Karpas-422 (cell line): Measurements from ENCODE around the gene ANKRD33B. TPM values are rescaled to one million over a fixed set of nuclear protein-coding genes. Genes with fewer than 3 reads are reported as not detected.

Source experiments
- DNase-seq: peaks from one replicate; pipeline ENCODE4 v3.0.0-alpha.2; 2015
- H2AFZ ChIP-seq: fragments of 200-600 bp; sonication (generic); 2 replicates; pipeline ENCODE4 v1.6.1; 2014; ENCODE audit warnings: antibody characterized with exemption, low read length, mixed read lengths
- H3K27ac ChIP-seq: fragments of 200-600 bp; sonication (generic); 2 replicates; pipeline ENCODE4 v1.5.1; 2014; ENCODE audit warnings: mild to moderate bottlenecking, low read length, moderate library complexity
- H3K27me3 ChIP-seq: fragments of 200-600 bp; sonication (generic); 2 replicates; pipeline ENCODE4 v1.6.1; 2014; ENCODE audit warnings: low read length, mixed read lengths
- H3K36me3 ChIP-seq: fragments of 200-600 bp; sonication (generic); 2 replicates; pipeline ENCODE4 v1.6.1; 2014; ENCODE audit warnings: low read length, mixed read lengths; ENCODE audit not compliant: insufficient read depth
- H3K4me1 ChIP-seq: fragments of 200-600 bp; sonication (generic); 2 replicates; pipeline ENCODE4 v1.6.1; 2014; ENCODE audit warnings: mild to moderate bottlenecking, low read length, mixed read lengths
- H3K4me2 ChIP-seq: fragments of 200-600 bp; sonication (generic); 2 replicates; pipeline ENCODE4 v1.6.1; 2014; ENCODE audit warnings: low read length, low read depth, mild to moderate bottlenecking; ENCODE audit not compliant: poor library complexity, severe bottlenecking
- H3K4me3 ChIP-seq: fragments of 200-600 bp; sonication (generic); 2 replicates; pipeline ENCODE4 v1.5.1; 2014; ENCODE audit warnings: mild to moderate bottlenecking, antibody characterized with exemption, low read length, mixed read lengths
- H3K79me2 ChIP-seq: fragments of 200-600 bp; sonication (generic); 2 replicates; pipeline ENCODE4 v1.6.1; 2014; ENCODE audit warnings: mild to moderate bottlenecking, low read length, mixed read lengths
- H3K9ac ChIP-seq: fragments of 200-600 bp; sonication (generic); 2 replicates; pipeline ENCODE4 v1.6.0; 2014; ENCODE audit warnings: low read length
- H3K9me2 ChIP-seq: fragments of 200-600 bp; sonication (generic), shearing (Covaris generic); replicated peaks from 2 replicates; pipeline ENCODE4 v1.6.0; 2014; ENCODE audit warnings: mild to moderate bottlenecking, low read length, moderate library complexity; ENCODE audit not compliant: insufficient read depth
- H3K9me3 ChIP-seq: fragments of 300-700, 200-600 bp; sonication (generic); 2 replicates; pipeline ENCODE4 v1.6.1; 2014; ENCODE audit warnings: low read length, mixed read lengths
- H4K20me1 ChIP-seq: fragments of 200-600 bp; sonication (generic); 2 replicates; pipeline ENCODE4 v1.6.1; 2014; ENCODE audit warnings: mild to moderate bottlenecking, antibody characterized with exemption, low read length, low read depth; ENCODE audit not compliant: insufficient read depth
- total RNA-seq: library from RNA; depleted of rRNA; stranded (reverse); fragments of >200 nt; shearing (Covaris generic); gene quantifications from 2 replicates; pipeline ENCODE4 v1.2.3, GENCODE V29; 2014; ENCODE audit warnings: low replicate concordance

ANKRD33B gene
- total RNA-seq, 1 experiment from 2014 or later: 0.48 TPM

DNA sequence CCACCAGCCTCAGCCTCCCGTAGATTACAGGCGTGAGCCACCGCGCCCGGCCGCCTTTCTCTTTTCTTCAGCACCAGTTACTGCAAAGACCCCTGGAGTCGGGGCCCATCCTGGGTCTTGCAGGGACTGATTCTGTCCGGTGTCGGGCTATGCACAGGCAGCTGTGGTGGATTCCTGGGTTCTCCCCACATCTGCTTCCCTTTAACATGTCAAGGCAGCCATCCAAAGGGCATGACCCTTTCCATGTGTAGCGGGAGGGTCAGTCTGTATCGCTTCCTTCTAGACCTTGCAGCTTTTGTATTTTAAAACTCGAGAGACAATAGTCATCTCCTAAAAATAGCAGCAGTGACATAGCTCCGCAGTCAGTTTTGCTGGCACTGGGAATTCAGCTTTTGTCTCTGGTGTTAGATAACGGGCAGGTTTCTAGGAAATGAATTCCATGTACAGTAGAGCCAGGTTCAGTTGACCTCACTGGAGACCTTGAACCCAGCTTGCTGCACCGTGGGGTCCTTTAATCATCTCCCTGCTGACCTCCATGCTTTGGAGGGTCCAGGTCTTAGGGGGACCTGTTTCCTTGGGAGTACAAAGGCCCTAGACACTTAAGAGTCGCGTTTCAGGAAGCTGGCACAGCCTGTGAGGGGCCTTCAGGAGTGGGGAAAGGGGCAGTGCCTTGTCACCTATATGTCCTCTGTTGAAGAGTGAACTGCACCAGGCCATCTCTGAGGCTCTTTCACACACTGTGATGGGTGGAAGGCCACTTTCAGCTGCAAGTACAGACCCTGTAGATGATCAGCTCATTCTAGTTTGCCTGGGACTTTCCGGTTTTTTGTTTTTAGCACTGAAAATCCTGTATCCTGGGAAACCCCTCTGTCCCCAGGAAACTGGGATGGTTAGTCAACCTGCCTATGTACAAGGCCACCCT, 13.8 kb downstream of the ANKRD33B start:
- no peak for DNase-seq
- no peaks in the 10 kb centered on the region for H3K79me2 ChIP-seq
- no peak overlapping the region for H3K27ac ChIP-seq
- H3K36me3 ChIP-seq: no peaks in the 10 kb centered on the region
- H4K20me1 ChIP-seq: no peaks in the 10 kb centered on the region
- H3K9me2 ChIP-seq: no peaks in the 10 kb centered on the region
- no peak overlapping the region for H3K4me3 ChIP-seq
- no peak overlapping the region for H3K9ac ChIP-seq
- peaks cover 21% of the 10 kb centered on the region for H3K4me1 ChIP-seq
- H2AFZ ChIP-seq: no peak overlapping the region
- H3K9me3 ChIP-seq: no peaks in the 10 kb centered on the region
- no peak overlapping the region for H3K4me2 ChIP-seq
- H3K27me3 ChIP-seq: 0 out of 2 replicates have a peak, but pooled peaks cover 2% of the 10 kb centered on the region

DNA sequence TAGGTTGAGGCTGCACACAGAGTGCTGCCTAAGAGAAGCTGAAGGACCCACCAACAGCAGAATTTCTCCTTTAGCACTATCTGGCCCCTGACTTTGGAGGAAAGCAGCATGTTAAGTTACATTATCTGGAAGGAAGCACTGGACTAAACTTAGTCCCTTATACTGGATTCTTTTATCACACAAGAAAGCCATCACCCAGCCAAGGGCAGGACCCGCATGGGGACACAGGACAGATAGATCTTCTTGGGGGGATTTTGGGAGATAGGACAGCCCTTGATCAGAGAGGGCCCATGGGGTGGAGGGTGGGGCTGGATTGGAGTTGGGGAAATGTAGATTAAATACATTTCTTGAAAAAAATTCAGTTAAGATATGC, 14.4 kb downstream of the ANKRD33B start:
- Histone ChIP-seq H3K79me2 (no peaks in the 10 kb centered on the region), H3K4me1 (peaks cover 21% of the 10 kb centered on the region), H3K4me3 (no peak overlapping the region)

DNA sequence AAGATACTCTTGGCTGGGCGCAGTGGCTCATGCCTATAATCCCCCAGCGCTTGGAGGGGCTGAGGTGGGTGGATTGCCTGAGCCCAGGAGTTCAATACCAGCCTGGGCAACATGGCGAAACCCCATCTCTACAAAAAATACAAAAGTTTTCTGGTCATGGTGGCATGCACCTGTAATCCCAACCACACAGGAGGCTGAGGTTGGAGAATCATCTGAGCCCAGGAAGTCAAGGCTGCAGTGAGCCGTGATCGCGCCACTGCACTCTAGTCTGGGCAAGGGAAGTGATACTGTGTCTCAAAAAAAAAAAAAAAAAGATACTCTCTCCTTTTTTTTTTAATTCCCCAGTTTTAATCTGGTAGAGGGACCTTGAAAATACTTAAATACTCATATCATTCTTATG, 15.0 kb downstream of the ANKRD33B start:
- H3K9ac ChIP-seq: no peak overlapping the region
- H3K9me2 ChIP-seq: no peaks in the 10 kb centered on the region
- H3K4me3 ChIP-seq: no peak overlapping the region
- peak; percentile 76 for DNase-seq
- H3K4me1 ChIP-seq: peaks cover 25% of the 10 kb centered on the region
- H3K36me3 ChIP-seq: no peaks in the 10 kb centered on the region
- H4K20me1 ChIP-seq: no peaks in the 10 kb centered on the region
- no peak overlapping the region for H2AFZ ChIP-seq
- no peak overlapping the region for H3K27ac ChIP-seq
- H3K79me2 ChIP-seq: no peaks in the 10 kb centered on the region
- no peaks in the 10 kb centered on the region for H3K9me3 ChIP-seq
- 0 out of 2 replicates have a peak, but pooled peaks cover 2% of the 10 kb centered on the region for H3K27me3 ChIP-seq
- H3K4me2 ChIP-seq: peak overlapping the region; percentile 32

More for the DNA sequence above, 14.4 kb downstream of the ANKRD33B start:
- no peaks in the 10 kb centered on the region for H3K36me3 ChIP-seq
- no peak overlapping the region for H3K4me2 ChIP-seq
- no peak overlapping the region for H3K27ac ChIP-seq
- H2AFZ ChIP-seq: no peak overlapping the region
- no peaks in the 10 kb centered on the region for H3K9me2 ChIP-seq
- H3K27me3 ChIP-seq: 0 out of 2 replicates have a peak, but pooled peaks cover 2% of the 10 kb centered on the region
- no peak for DNase-seq
- H3K9ac ChIP-seq: no peak overlapping the region
- no peaks in the 10 kb centered on the region for H3K9me3 ChIP-seq
- no peaks in the 10 kb centered on the region for H4K20me1 ChIP-seq

DNA sequence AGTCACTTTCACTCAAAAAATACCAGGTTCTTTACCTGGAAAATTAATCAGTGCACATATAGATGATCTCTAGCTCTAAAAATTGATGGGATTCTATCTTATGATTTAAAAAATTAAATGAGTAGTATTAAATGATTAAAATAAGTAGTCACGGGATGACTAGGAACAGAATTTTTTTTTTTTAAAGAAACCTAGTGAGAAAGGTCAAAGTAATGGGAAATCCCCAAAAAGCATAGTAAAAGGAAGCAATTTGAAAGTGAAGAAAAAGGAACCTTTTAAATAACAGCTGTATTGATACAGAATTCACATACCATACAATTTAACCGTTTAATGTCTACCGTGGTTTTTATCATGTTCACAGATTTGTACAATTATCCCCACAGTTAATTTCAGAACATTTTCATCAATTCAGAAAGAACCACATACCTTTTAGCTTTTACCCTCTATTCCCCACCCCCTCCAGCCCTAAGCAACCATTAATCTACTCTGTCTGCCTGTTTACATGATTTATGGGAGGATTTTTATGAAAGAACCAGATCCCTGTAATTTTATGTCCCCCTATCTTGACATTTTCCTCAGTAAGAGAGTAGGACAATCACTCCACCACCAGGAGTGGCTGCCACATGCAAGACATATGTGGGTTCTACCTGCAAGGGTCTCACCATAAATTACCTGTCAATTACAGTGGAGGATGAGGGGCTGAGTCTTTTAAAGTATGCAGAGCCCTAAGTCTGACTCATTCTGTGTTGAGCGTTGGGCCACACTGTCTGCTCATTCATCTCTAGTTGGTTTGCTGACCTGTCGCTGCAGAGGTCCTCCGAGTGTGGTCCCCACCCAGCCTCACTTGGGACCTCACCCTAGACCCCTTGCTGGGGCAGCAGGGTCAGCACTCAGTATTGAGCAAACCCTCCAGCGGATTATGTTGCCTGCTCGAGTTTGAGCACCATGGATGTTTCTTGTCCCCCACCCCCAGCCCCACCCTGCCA, 16.0 kb downstream of the ANKRD33B start:
- Histone ChIP-seq H3K4me3 (no peak overlapping the region), H3K4me2 (peak overlapping the region; percentile 32), H3K27ac (no peak overlapping the region)

DNA sequence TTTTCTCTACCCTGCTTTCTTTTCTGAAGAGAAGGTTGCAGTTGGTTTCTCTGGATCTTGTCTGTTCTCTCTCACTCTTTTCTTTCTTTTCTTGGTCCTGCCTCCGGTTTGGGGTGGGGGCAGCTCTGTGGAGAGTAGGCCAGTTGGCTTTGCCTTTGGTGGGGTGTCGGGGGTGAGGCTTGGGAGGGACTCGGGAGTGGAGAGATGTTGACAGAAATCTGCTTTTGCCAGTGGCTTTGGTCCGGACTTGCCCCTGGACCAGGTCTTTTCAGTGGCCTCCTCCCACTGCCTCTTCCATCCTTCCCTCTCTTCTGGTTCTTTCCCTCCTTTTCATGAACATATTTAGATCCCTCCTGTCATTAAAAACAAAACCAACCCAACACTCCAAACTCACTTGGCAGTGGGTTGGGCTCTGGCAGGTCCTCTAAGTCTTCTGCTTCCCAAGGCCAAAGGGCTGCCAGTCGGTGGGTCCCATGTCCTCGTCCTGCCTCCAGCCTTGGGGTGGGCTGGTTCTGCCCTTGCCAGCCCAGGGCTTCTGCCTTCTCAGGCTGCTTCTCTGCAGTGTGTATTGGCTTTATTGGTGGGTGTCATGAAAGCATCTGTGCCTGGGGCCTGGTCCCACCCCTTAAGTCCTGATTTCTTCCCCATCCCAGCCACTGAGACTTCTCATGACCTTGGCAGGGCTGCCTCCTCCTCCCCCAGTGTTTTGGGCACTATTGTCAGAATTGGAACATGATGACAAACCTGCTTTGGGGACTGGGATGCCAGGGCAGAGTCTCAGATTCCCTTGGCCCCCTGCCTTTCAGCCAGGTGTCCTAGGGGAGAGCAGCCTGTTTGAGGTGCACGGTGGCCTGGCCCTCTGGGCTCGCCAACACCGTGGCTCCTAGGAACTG, 16.9 kb downstream of the ANKRD33B start:
- Histone ChIP-seq H3K4me1 (peaks cover 28% of the 10 kb centered on the region), H3K9ac (no peak overlapping the region), H3K9me2 (no peaks in the 10 kb centered on the region), H2AFZ (no peak overlapping the region), H3K4me2 (no peak overlapping the region), H3K9me3 (no peaks in the 10 kb centered on the region), H3K36me3 (no peaks in the 10 kb centered on the region), H3K27me3 (0 out of 2 replicates have a peak, but pooled peaks cover 2% of the 10 kb centered on the region), H3K79me2 (no peaks in the 10 kb centered on the region), H3K27ac (no peak overlapping the region), H4K20me1 (no peaks in the 10 kb centered on the region), H3K4me3 (no peak overlapping the region)
- no peak for DNase-seq

More for the DNA sequence above, 16.0 kb downstream of the ANKRD33B start:
- DNase-seq: no peak
- H2AFZ ChIP-seq: no peak overlapping the region
- H3K36me3 ChIP-seq: no peaks in the 10 kb centered on the region
- no peaks in the 10 kb centered on the region for H4K20me1 ChIP-seq
- no peaks in the 10 kb centered on the region for H3K79me2 ChIP-seq
- no peaks in the 10 kb centered on the region for H3K9me2 ChIP-seq
- H3K27me3 ChIP-seq: 0 out of 2 replicates have a peak, but pooled peaks cover 2% of the 10 kb centered on the region
- H3K9me3 ChIP-seq: no peaks in the 10 kb centered on the region
- H3K9ac ChIP-seq: no peak overlapping the region
- H3K4me1 ChIP-seq: peaks cover 28% of the 10 kb centered on the region

DNA sequence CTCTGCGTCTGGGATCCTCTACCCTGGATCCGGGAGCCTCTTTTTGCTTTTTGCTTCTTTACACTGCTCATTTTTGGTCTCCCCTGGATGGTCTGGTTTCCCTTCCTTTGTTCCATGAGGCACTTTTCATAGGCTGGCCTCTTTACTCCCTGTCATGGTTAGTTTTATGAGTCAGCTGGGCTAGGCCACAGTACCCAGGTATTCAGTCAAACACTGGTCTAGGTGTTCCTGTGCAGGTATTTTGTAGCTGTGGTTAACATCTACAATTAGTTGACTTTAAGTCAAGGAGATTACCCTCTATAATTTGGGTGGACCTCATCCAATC, 17.5 kb downstream of the ANKRD33B start:
- Histone ChIP-seq H3K4me2 (no peak overlapping the region), H3K9me3 (no peaks in the 10 kb centered on the region), H3K4me1 (peaks cover 28% of the 10 kb centered on the region), H3K27ac (no peak overlapping the region), H3K36me3 (no peaks in the 10 kb centered on the region), H3K9me2 (no peaks in the 10 kb centered on the region), H3K79me2 (no peaks in the 10 kb centered on the region), H4K20me1 (no peaks in the 10 kb centered on the region), H3K27me3 (0 out of 2 replicates have a peak, but pooled peaks cover 2% of the 10 kb centered on the region), H3K4me3 (no peak overlapping the region), H2AFZ (no peak overlapping the region), H3K9ac (no peak overlapping the region)
- no peak for DNase-seq

DNA sequence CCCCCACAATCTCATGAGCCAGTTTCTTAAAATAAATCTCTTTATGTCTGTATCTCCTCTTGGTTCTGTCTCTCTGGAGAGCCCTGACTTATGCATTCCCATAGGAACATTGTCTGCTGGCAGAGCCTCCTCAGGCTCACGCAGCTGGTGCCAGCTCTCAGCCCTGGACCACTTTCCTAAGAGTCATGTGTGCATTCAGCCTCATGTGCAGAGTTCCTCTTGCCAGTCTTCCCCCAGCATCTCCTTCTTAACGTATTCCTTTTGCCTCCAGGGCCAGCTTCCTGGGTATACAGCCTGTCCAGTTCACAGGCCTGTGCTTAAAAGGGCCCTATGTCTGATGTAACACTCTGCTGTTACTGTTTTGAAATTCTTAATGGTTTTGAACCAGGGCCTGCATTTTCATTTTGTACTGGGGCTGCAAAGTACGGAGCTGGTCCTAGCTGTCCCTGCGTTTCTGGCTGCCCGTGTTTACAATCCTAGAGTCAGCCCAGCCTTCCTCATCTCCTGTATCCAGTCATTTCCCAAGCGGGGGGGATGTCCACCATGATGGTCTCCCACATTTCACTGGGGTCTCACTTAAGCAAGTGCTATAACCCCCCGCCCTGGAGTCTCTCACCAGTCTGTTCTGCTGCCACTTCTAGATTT, 18.1 kb downstream of the ANKRD33B start:
- H3K79me2 ChIP-seq: no peaks in the 10 kb centered on the region
- no peak overlapping the region for H3K4me3 ChIP-seq
- H3K27me3 ChIP-seq: 0 out of 2 replicates have a peak, but pooled peaks cover 2% of the 10 kb centered on the region
- H4K20me1 ChIP-seq: no peaks in the 10 kb centered on the region
- H3K27ac ChIP-seq: no peak overlapping the region
- no peak overlapping the region for H3K9ac ChIP-seq
- H3K4me1 ChIP-seq: peaks cover 28% of the 10 kb centered on the region
- H3K9me3 ChIP-seq: no peaks in the 10 kb centered on the region
- H3K36me3 ChIP-seq: no peaks in the 10 kb centered on the region
- DNase-seq: no peak
- no peak overlapping the region for H3K4me2 ChIP-seq
- no peak overlapping the region for H2AFZ ChIP-seq
- no peaks in the 10 kb centered on the region for H3K9me2 ChIP-seq
